ENCODE measurements around the gene RAP2C. TPM values are rescaled to one million over a fixed set of nuclear protein-coding genes. Genes with fewer than 3 reads are reported as not detected.
"Not testable (repeated sequence)": the region's sequence is repeated elsewhere in the genome, so short reads cannot be mapped to it uniquely, and the experiment has no call there.

RAP2C gene
- total RNA-seq, 1 donor from 2014 or later = 16.4 TPM

GRCh38 chrX:132165651-132166050 lies 53.6 kb downstream of the RAP2C start:
- H3K4me3 ChIP-seq (ENCODE audit: low read depth, low read length) = no peak overlapping the region
- no peak for TF ChIP-seq CTCF (conservative IDR thresholded peaks at IDR 0.05; ENCODE audit: low read depth, low read length)
- no peak for DNase-seq (ENCODE audit: low read depth)

GRCh38 chrX:132165005-132165404 lies 54.2 kb downstream of the RAP2C start:
- DNase-seq (ENCODE audit: low read depth) = no peak
- no peak for TF ChIP-seq CTCF (conservative IDR thresholded peaks at IDR 0.05; ENCODE audit: low read depth, low read length)
- H3K4me3 ChIP-seq (ENCODE audit: low read depth, low read length) = no peak overlapping the region

GRCh38 chrX:132163094-132163493 lies 56.2 kb downstream of the RAP2C start:
- DNase-seq (ENCODE audit: low read depth); H3K4me3 ChIP-seq (ENCODE audit: low read depth, low read length): not testable (repeated sequence)

- TF ChIP-seq CTCF (conservative IDR thresholded peaks at IDR 0.05; ENCODE audit: low read depth, low read length) = no peak
- no peak for DNase-seq (ENCODE audit: low read depth)
- no peak overlapping the region for H3K4me3 ChIP-seq (ENCODE audit: low read depth, low read length)
These were observed 66.1 kb downstream of the RAP2C start for GRCh38 chrX:132153166-132153565.

Other genes starting within 250 kb of the RAP2C start
- 23.7 and 33.2 TPM in 2 replicates for gene STK26, start 196.1 kb downstream of the RAP2C start, total RNA-seq
- gene FRMD7, start 91.4 kb downstream of the RAP2C start, total RNA-seq = not detected in 2 replicates

All from epithelial cell of proximal tubule (primary cell).